NB4 (cell line): ENCODE data around the gene WRAP73.

Source experiments
- CTCF ChIP-seq: IDR thresholded peaks from one replicate; pipeline ENCODE4 v1.5.1; 2012; ENCODE audit warnings: low read depth, low read length
- POLR2A ChIP-seq: IDR thresholded peaks from 2 replicates; pipeline ENCODE4 v1.6.1; 2011; ENCODE audit warnings: mild to moderate bottlenecking; ENCODE audit not compliant: insufficient read length; ENCODE audit errors: extremely low read depth

GRCh38 chr1:3593334-3593733, 56.6 kb downstream of the WRAP73 start:
- TF ChIP-seq CTCF = no peak
- TF ChIP-seq POLR2A = no peak
